Astrocyte of the spinal cord (primary cell): Measurements from ENCODE around the gene LAT.

ENCODE experiments used
- DNase-seq: peaks from one replicate; pipeline ENCODE4 v3.0.0; 2011; ENCODE audit warnings: low read depth, low spot score
- H3K4me3 ChIP-seq: 2 replicates; pipeline ENCODE4 v1.5.1; 2011; ENCODE audit warnings: low read depth, mild to moderate bottlenecking, low read length, moderate library complexity
- in situ Hi-C: cut with HindIII; loops from 2 replicates; pipeline ENCODE4 v1.10.0; 2017; ENCODE audit warnings: low sequenced_read_pairs
- TF ChIP-seq, protein P1 (sequence below): IDR thresholded peaks from 2 replicates; pipeline ENCODE4 v1.5.1; 2012; ENCODE audit warnings: low read depth, mild to moderate bottlenecking, low read length, inconsistent platforms

The LAT gene

GRCh38 chr16:29007730-29008593 is 23.1 kb downstream of the LAT start:
- in situ Hi-C loops = no loop called here
- H3K4me3 ChIP-seq = no peak overlapping the region
- DNase-seq = peak; percentile 53
- TF ChIP-seq, protein P1, sequence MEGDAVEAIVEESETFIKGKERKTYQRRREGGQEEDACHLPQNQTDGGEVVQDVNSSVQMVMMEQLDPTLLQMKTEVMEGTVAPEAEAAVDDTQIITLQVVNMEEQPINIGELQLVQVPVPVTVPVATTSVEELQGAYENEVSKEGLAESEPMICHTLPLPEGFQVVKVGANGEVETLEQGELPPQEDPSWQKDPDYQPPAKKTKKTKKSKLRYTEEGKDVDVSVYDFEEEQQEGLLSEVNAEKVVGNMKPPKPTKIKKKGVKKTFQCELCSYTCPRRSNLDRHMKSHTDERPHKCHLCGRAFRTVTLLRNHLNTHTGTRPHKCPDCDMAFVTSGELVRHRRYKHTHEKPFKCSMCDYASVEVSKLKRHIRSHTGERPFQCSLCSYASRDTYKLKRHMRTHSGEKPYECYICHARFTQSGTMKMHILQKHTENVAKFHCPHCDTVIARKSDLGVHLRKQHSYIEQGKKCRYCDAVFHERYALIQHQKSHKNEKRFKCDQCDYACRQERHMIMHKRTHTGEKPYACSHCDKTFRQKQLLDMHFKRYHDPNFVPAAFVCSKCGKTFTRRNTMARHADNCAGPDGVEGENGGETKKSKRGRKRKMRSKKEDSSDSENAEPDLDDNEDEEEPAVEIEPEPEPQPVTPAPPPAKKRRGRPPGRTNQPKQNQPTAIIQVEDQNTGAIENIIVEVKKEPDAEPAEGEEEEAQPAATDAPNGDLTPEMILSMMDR = no peak

DNA sequence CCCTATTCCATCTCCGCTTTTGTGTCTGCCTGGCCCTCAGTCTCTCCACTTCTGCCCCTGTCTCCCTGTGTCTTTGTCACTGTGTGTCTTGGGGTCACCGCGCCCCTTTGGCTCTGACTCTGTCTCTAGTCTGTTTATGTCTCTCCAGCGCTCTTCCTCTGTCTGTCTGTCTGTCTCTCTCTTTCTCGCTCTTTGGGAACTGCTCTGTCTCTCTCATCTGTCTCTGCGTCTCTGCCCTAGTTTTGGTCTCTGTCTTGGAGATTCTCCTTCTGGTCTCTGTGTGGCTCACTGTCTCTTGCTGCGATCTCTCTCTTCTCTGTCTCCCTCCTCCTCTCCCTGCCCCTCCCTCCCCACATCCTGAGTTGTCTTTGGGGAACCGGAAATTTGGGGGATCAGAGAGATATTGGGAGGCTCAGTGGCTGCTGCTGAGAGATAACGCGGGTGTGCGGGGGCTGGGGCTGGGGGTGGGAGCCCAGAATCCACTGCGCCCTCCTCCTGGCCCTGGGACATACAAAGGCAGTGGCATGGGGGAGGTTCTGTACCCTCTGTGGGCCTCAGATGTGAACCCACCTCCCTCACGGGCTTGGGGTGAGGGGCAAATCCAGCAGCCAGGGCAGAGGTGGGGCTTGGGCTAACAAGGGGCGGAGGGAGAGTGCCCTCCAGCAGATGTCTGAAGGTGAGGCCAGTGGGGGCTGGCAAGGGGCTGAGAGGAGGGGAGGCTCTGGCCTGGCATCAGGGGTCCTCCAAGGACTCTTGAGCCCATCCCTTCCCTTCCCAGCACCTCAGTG is 24.4 kb downstream of the LAT start:
- TF ChIP-seq, protein P1 = no peak
- in situ Hi-C loops = no loop called here
- no peak for DNase-seq
- no peak overlapping the region for H3K4me3 ChIP-seq

GRCh38 chr16:29009838-29010166 is 24.9 kb downstream of the LAT start:
- DNase-seq = no peak
- in situ Hi-C loops = no loop called here
- H3K4me3 ChIP-seq = no peak overlapping the region
- TF ChIP-seq, protein P1 = no peak

- DNase-seq = no peak
- in situ Hi-C loops = no loop called here
- TF ChIP-seq, protein P1 = no peak
- no peak overlapping the region for H3K4me3 ChIP-seq
Observed at GRCh38 chr16:29011112-29011511, 26.3 kb downstream of the LAT start.

DNA sequence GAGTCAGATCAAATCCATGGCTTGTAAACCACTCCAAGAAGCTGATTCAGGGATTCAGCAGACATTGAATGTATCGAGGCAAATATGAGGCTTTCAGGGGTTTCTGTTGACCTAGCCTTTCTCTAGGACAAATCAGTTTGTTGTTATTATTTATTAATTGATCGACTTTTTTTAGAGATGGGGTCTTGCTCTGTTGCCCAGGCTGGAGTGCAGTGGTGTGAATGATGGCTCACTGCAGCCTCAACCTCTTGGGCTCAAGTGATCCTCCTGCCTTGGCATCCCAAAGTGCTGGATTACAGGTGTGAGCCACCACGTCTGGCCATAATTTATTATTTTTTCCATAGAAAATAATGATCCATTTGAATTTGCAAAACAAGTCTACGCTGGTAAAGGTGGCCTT is 27.0 kb downstream of the LAT start:
- no peak overlapping the region for H3K4me3 ChIP-seq
- no peak for DNase-seq
- TF ChIP-seq, protein P1 = no peak
- in situ Hi-C loops = no loop called here

GRCh38 chr16:29012913-29013553 is 28.2 kb downstream of the LAT start:
- in situ Hi-C loops = no loop called here
- H3K4me3 ChIP-seq = no peak overlapping the region
- DNase-seq = no peak
- TF ChIP-seq, protein P1 = no peak
